IMR-90 (cell line): ENCODE results near the gene MMP20. TPM values are rescaled to one million over a fixed set of nuclear protein-coding genes. Genes with fewer than 3 reads are reported as not detected.

Experiments
- ATAC-seq: fragments of 200-7000 bp; cut with Tn5 transposase; 2 replicates; pipeline ENCODE4 v1.9.1; 2020; ENCODE audit warnings: low read depth, mild to moderate bottlenecking, moderate library complexity
- BruUV-seq: library from RNA; stranded (reverse); fragments of 400-500 nt; replicated peaks from 2 replicates; lab custom pipeline; 2021; lab: Mats Ljungman, UMichigan
- CTCF ChIA-PET: fragments of 300-600 bp; formaldehyde crosslinking; extraction: SDS; loops from one replicate; lab custom pipeline; 2021; ENCODE audit warnings: antibody characterized with exemption; lab: Yijun Ruan, JAX
- POLR2A ChIA-PET: fragments of 300-600 bp; sonication (Branson Sonifier 250); formaldehyde crosslinking; loops from one replicate; lab custom pipeline; 2022; ENCODE audit warnings: antibody characterized with exemption; ENCODE audit not compliant: unreplicated experiment; lab: Charles Lee
- DNase-seq: peaks from one replicate; pipeline ENCODE4 v3.0.0; 2013
- H2AFZ ChIP-seq: replicated peaks from 2 replicates; pipeline ENCODE3; 2013; ENCODE audit warnings: low read length, mild to moderate bottlenecking; ENCODE audit not compliant: poor library complexity
- H2AK5ac ChIP-seq: 2 replicates; pipeline ENCODE4 v1.6.1; 2013; ENCODE audit warnings: low read depth, low read length, inconsistent platforms
- H2AK9ac ChIP-seq: replicated peaks from 2 replicates; pipeline ENCODE3; 2013; ENCODE audit warnings: mild to moderate bottlenecking, low read depth, low read length, moderate library complexity; ENCODE audit not compliant: poor library complexity
- H2BK120ac ChIP-seq: 2 replicates; pipeline ENCODE4 v1.6.1; 2013; ENCODE audit warnings: low read depth, low read length, inconsistent platforms
- H2BK15ac ChIP-seq: 3 replicates; pipeline ENCODE4 v1.6.1; 2013; ENCODE audit warnings: low read depth, low read length, inconsistent platforms
- H2BK20ac ChIP-seq: 2 replicates; pipeline ENCODE4 v1.6.1; 2013; ENCODE audit warnings: low read depth, mild to moderate bottlenecking, inconsistent platforms, low read length, moderate library complexity
- H2BK5ac ChIP-seq: 2 replicates; pipeline ENCODE4 v1.6.1; 2013; ENCODE audit warnings: mild to moderate bottlenecking, low read depth, low read length, inconsistent platforms; ENCODE audit not compliant: poor library complexity, severe bottlenecking
- H3K14ac ChIP-seq: replicated peaks from 2 replicates; pipeline ENCODE4 v1.6.1; 2013; ENCODE audit warnings: low read depth, low read length, inconsistent platforms
- H3K18ac ChIP-seq: 2 replicates; pipeline ENCODE4 v1.6.1; 2013; ENCODE audit warnings: low read depth, low read length, control low read depth
- H3K23ac ChIP-seq: 2 replicates; pipeline ENCODE4 v1.6.1; 2013; ENCODE audit warnings: low read depth, low read length, inconsistent platforms
- H3K27ac ChIP-seq: 2 replicates; pipeline ENCODE4 v1.5.1; 2013; ENCODE audit warnings: mild to moderate bottlenecking, control low read depth, low read length; ENCODE audit not compliant: insufficient read depth
- H3K27me3 ChIP-seq: 2 replicates; pipeline ENCODE4 v1.6.1; 2013; ENCODE audit warnings: low read length; ENCODE audit not compliant: control insufficient read depth, insufficient read depth
- H3K36me3 ChIP-seq: 2 replicates; pipeline ENCODE4 v1.6.1; 2013; ENCODE audit warnings: low read length, mixed read lengths; ENCODE audit not compliant: control insufficient read depth, insufficient read depth
- H3K4ac ChIP-seq: 2 replicates; pipeline ENCODE4 v1.6.1; 2013; ENCODE audit warnings: low read depth, low read length, inconsistent platforms
- H3K4me1 ChIP-seq: 2 replicates; pipeline ENCODE4 v1.6.1; 2013; ENCODE audit warnings: low read length, mixed read lengths; ENCODE audit not compliant: control insufficient read depth, insufficient read depth
- H3K4me2 ChIP-seq: 2 replicates; pipeline ENCODE4 v1.6.1; 2013; ENCODE audit warnings: low read depth, mild to moderate bottlenecking, control low read depth, low read length, moderate library complexity
- H3K4me3 ChIP-seq: 2 replicates; pipeline ENCODE4 v1.5.1; 2013; ENCODE audit warnings: low read depth, mild to moderate bottlenecking, control low read depth, low read length, moderate library complexity; ENCODE audit not compliant: insufficient read depth
- H3K56ac ChIP-seq: 2 replicates; pipeline ENCODE4 v1.6.1; 2013; ENCODE audit warnings: low read length, inconsistent platforms; ENCODE audit not compliant: insufficient read depth; ENCODE audit errors: extremely low read depth
- H3K79me1 ChIP-seq, 2 experiments: 2 replicates each; pipeline ENCODE4 v1.6.1; 2013; ENCODE audit warnings: low read length in 2 of 2, inconsistent platforms in 1 of 2, low read depth in 1 of 2
- H3K9ac ChIP-seq: 2 replicates; pipeline ENCODE4 v1.6.1; 2013; ENCODE audit warnings: low read depth, low read length, control low read depth
- H3K9me1 ChIP-seq: 2 replicates; pipeline ENCODE4 v1.6.1; 2013; ENCODE audit warnings: low read length, inconsistent platforms; ENCODE audit not compliant: insufficient read depth
- H3K9me3 ChIP-seq: 2 replicates; pipeline ENCODE4 v1.6.1; 2013; ENCODE audit warnings: low read length; ENCODE audit not compliant: control insufficient read depth, insufficient read depth
- H4K20me1 ChIP-seq: 2 replicates; pipeline ENCODE4 v1.6.1; 2013; ENCODE audit warnings: low read length, inconsistent platforms; ENCODE audit not compliant: insufficient read depth
- H4K5ac ChIP-seq: 2 replicates; pipeline ENCODE4 v1.6.1; 2013; ENCODE audit warnings: mild to moderate bottlenecking, low read depth, low read length, control low read depth
- H4K8ac ChIP-seq, 2 experiments: 2 replicates each; pipeline ENCODE4 v1.6.1; 2013; ENCODE audit warnings: low read depth in 2 of 2, low read length in 2 of 2, control low read depth in 1 of 2, inconsistent platforms in 1 of 2
- H4K91ac ChIP-seq: 2 replicates; pipeline ENCODE4 v1.6.1; 2013; ENCODE audit warnings: low read depth, low read length, inconsistent platforms; ENCODE audit not compliant: insufficient read depth
- BHLHE40 ChIP-seq: fragments of 150-350 bp; IDR thresholded peaks from 2 replicates; pipeline ENCODE4 v1.6.1; 2016; ENCODE audit warnings: mild to moderate bottlenecking, low read depth, low read length
- CEBPB ChIP-seq: IDR thresholded peaks from 2 replicates; pipeline ENCODE4 v1.6.1; 2012; ENCODE audit warnings: low read depth, low read length, improper control_type of control experiment
- CHD1 ChIP-seq: IDR thresholded peaks from 2 replicates; pipeline ENCODE4 v1.6.1; 2012; ENCODE audit warnings: low read depth, low read length, improper control_type of control experiment
- CTCF ChIP-seq: conservative IDR thresholded peaks from 2 replicates; pipeline ENCODE4 v1.5.1; 2012; ENCODE audit warnings: mild to moderate bottlenecking, low read depth, low read length, improper control_type of control experiment
- MAFK ChIP-seq: IDR thresholded peaks from 2 replicates; pipeline ENCODE4 v1.6.1; 2012; ENCODE audit warnings: low read depth, low read length, improper control_type of control experiment
- MAZ ChIP-seq: IDR thresholded peaks from 2 replicates; pipeline ENCODE4 v1.6.1; 2012; ENCODE audit warnings: low read depth, mild to moderate bottlenecking, low read length, improper control_type of control experiment, moderate library complexity, borderline replicate concordance
- MXI1 ChIP-seq: IDR thresholded peaks from 2 replicates; pipeline ENCODE4 v1.6.1; 2012; ENCODE audit warnings: low read depth, mild to moderate bottlenecking, low read length, moderate library complexity, borderline replicate concordance
- POLR2A ChIP-seq: IDR thresholded peaks from 2 replicates; pipeline ENCODE4 v1.6.1; 2012; ENCODE audit warnings: mild to moderate bottlenecking, low read depth, low read length
- RAD21 ChIP-seq: IDR thresholded peaks from 2 replicates; pipeline ENCODE4 v1.6.1; 2012; ENCODE audit warnings: low read length, improper control_type of control experiment
- RCOR1 ChIP-seq: IDR thresholded peaks from 2 replicates; pipeline ENCODE4 v1.6.1; 2012; ENCODE audit warnings: mild to moderate bottlenecking, low read length, improper control_type of control experiment; ENCODE audit not compliant: insufficient replicate concordance
- RFX5 ChIP-seq: IDR thresholded peaks from 2 replicates; pipeline ENCODE4 v1.8.0; 2012; ENCODE audit warnings: low read depth, mild to moderate bottlenecking, low read length, moderate library complexity
- SMC3 ChIP-seq: fragments of 150-350 bp; IDR thresholded peaks from 2 replicates; pipeline ENCODE4 v1.6.1; 2016; ENCODE audit warnings: low read depth, mild to moderate bottlenecking, antibody characterized with exemption, low read length, moderate library complexity
- WGBS, 2 experiments: methylation state at CpG; one replicate each; pipeline versions ENCODE4 v1.1.5 to v1.1.7; 2013; ENCODE audit warnings: missing lambda C conversion rate in 2 of 2; ENCODE audit not compliant: insufficient read length in 1 of 2; ENCODE audit errors: extremely low coverage in 2 of 2; 5-methylcytosine and 5-hydroxymethylcytosine counted together
- dilution Hi-C: fragments of 300-500 bp; cut with HindIII; formaldehyde crosslinking; loops from one replicate; pipeline ENCODE4 v1.14.3; 2018; ENCODE audit warnings: low sequenced_read_pairs; ENCODE audit not compliant: unreplicated experiment
- in situ Hi-C: fragments of 300-500 bp; cut with MboI; formaldehyde crosslinking; loops from 3 replicates; pipeline ENCODE4 v1.14.3; 2019; ENCODE audit warnings: low sequenced_read_pairs, inconsistent platforms, mixed read lengths
- intact Hi-C: fragments of 100-400 bp; cut with micrococcal nuclease; formaldehyde crosslinking; loops from 2 replicates; pipeline ENCODE4 v1.10.0; 2022
- polyA plus RNA-seq, 3 experiments: library from polyadenylated mRNA; depleted of rRNA; stranded (reverse); fragments of >200 nt; gene quantifications; 2 replicates each; pipeline ENCODE4 v1.2.3, GENCODE V29; 2012; ENCODE audit warnings: low replicate concordance in 1 of 3
- total RNA-seq: library from RNA; depleted of rRNA; stranded (reverse); fragments of >200 nt; gene quantifications from 2 replicates; pipeline ENCODE4 v1.2.3, GENCODE V29; 2012
- TF ChIP-seq, protein P1 (sequence below): fragments of 150-350 bp; IDR thresholded peaks from 2 replicates; pipeline ENCODE4 v1.6.1; 2017; ENCODE audit warnings: mild to moderate bottlenecking, antibody characterized with exemption, low read length, low read depth
- TF ChIP-seq, protein P2 (sequence below): fragments of 150-350 bp; IDR thresholded peaks from 2 replicates; pipeline ENCODE4 v1.6.1; 2016; ENCODE audit warnings: low read depth, mild to moderate bottlenecking, low read length, moderate library complexity, borderline replicate concordance

MMP20 gene
- total and polyA plus RNA-seq, 2 of the 4 experiments (the other 2 are of a cell fraction): not detected

DNA sequence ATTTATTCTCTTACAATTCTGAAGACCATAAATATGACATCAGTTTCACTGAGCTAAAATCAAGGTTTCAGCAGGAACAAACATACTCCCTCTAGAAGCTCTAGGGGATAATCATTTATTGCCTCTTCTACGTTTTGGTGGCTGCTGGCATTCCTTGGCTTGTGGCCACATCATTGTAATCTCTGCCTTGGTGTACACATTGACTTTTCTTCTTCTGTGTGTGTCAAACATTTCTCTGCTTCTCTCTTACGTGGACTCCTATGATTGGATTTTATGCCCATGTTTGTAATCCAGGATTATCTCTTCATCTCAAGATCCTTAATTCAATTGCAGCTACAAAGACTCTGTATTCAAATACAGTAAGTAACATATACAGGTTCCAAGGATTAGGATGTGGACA is 30.4 kb upstream of the MMP20 start:
- Histone ChIP-seq H4K5ac (no peak overlapping the region), H2BK15ac (no peak overlapping the region), H3K9me3 (no peaks in the 10 kb centered on the region; the same call in 1 of the 2 replicates), H2BK120ac (no peak overlapping the region), H4K91ac (no peak overlapping the region), H3K79me1 (no peaks in the 10 kb centered on the region), H3K9ac (no peak overlapping the region), H2BK5ac (no peak overlapping the region), H3K27me3 (peaks cover 11% of the 10 kb centered on the region), H3K23ac (no peak overlapping the region), H3K36me3 (no peaks in the 10 kb centered on the region), H2AK9ac (no peak overlapping the region), H2BK20ac (no peak overlapping the region), H3K4me1 (no peaks in the 10 kb centered on the region), H2AFZ (no peak overlapping the region), H2AK5ac (no peak overlapping the region), H3K4me2 (no peak overlapping the region), H3K14ac (no peak overlapping the region), H3K9me1 (0 out of 2 replicates have a peak, but pooled peaks cover 4% of the 10 kb centered on the region), H3K56ac (no peak overlapping the region), H3K27ac (no peak overlapping the region), H4K8ac (no peak overlapping the region), H3K4me3 (no peak overlapping the region), H4K20me1 (no peaks in the 10 kb centered on the region), H3K4ac (no peak overlapping the region), H3K18ac (no peak overlapping the region)
- in situ Hi-C loops: no loop called here
- CTCF ChIA-PET: no interaction called here
- DNase-seq (no peak), ATAC-seq (no peak)
- POLR2A ChIA-PET: no interaction called here
- intact Hi-C loops: no loop called here
- dilution Hi-C loops: no loop called here
- TF ChIP-seq POLR2A: no peak
- TF ChIP-seq RCOR1: no peak
- no peak for TF ChIP-seq RAD21
- no peak for TF ChIP-seq SMC3
- TF ChIP-seq MXI1: no peak
- TF ChIP-seq MAFK: no peak
- TF ChIP-seq, protein P1, sequence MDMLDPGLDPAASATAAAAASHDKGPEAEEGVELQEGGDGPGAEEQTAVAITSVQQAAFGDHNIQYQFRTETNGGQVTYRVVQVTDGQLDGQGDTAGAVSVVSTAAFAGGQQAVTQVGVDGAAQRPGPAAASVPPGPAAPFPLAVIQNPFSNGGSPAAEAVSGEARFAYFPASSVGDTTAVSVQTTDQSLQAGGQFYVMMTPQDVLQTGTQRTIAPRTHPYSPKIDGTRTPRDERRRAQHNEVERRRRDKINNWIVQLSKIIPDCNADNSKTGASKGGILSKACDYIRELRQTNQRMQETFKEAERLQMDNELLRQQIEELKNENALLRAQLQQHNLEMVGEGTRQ: no peak
- TF ChIP-seq, protein P2, sequence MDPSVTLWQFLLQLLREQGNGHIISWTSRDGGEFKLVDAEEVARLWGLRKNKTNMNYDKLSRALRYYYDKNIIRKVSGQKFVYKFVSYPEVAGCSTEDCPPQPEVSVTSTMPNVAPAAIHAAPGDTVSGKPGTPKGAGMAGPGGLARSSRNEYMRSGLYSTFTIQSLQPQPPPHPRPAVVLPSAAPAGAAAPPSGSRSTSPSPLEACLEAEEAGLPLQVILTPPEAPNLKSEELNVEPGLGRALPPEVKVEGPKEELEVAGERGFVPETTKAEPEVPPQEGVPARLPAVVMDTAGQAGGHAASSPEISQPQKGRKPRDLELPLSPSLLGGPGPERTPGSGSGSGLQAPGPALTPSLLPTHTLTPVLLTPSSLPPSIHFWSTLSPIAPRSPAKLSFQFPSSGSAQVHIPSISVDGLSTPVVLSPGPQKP: no peak
- no peak for TF ChIP-seq CTCF
- no peak for TF ChIP-seq RFX5
- no peak for TF ChIP-seq CEBPB
- no peak for TF ChIP-seq CHD1
- no peak for TF ChIP-seq MAZ
- TF ChIP-seq BHLHE40: no peak
- no CpG with 5 or more reads among the region's 2 CpGs for WGBS, 2 experiments
- BruUV-seq: no TSS peak
